ENCODE results near the gene PRPF19.

Gene PRPF19

DNA sequence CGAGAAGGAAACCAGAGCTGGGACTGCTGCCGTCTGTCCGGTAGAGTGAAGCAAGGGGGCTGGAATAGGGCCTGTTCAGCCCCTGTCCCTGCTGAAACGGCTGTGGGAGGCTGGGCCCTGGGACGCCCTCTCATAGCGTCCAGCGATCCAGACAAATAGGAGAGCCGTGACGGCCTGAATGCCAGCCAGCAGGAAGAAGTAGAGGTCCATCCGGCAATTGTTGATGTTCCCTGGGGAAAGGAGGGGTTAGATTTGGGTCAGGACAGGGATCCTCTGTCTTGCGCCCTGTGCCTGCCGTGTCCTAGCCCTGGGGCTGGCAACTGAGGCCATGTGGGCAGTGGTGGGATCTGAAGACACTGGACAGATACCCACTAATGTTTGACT lies 30.8 kb upstream of the PRPF19 start:
- DNase-seq (ENCODE audit: extremely low read depth, low read depth), result no peak
- TF ChIP-seq, protein P1, sequence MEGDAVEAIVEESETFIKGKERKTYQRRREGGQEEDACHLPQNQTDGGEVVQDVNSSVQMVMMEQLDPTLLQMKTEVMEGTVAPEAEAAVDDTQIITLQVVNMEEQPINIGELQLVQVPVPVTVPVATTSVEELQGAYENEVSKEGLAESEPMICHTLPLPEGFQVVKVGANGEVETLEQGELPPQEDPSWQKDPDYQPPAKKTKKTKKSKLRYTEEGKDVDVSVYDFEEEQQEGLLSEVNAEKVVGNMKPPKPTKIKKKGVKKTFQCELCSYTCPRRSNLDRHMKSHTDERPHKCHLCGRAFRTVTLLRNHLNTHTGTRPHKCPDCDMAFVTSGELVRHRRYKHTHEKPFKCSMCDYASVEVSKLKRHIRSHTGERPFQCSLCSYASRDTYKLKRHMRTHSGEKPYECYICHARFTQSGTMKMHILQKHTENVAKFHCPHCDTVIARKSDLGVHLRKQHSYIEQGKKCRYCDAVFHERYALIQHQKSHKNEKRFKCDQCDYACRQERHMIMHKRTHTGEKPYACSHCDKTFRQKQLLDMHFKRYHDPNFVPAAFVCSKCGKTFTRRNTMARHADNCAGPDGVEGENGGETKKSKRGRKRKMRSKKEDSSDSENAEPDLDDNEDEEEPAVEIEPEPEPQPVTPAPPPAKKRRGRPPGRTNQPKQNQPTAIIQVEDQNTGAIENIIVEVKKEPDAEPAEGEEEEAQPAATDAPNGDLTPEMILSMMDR (IDR thresholded peaks at IDR 0.05; ENCODE audit: low read depth, low read length), result no peak

DNA sequence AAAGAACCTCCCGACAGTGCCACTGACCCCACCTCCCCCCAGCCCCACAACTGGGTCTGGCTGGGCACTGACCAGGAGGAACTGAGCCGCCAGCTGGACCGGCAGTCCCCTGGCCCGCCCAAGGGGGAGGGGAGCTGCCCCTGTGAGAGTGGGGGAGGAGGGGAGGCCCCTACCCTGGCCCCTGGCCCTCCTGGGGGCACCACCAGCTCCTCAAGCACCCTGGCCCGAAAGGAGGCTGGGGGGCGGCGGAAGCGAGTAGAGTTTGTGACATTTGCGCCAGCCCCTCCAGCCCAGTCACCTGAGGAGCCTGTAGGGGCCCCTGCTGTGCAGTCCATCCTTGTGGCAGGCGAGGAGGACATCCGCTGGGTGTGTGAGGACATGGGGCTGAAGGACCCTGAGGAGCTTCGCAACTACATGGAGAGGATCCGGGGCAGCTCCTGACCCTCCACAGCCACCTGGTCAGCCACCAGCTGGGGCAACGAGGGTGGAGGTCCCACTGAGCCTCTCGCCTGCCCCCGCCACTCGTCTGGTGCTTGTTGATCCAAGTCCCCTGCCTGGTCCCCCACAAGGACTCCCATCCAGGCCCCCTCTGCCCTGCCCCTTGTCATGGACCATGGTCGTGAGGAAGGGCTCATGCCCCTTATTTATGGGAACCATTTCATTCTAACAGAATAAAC lies 30.2 kb upstream of the PRPF19 start:
- no peak for DNase-seq (ENCODE audit: extremely low read depth, low read depth)
- TF ChIP-seq, protein P1 (IDR thresholded peaks at IDR 0.05; ENCODE audit: low read depth, low read length), result no peak

DNA sequence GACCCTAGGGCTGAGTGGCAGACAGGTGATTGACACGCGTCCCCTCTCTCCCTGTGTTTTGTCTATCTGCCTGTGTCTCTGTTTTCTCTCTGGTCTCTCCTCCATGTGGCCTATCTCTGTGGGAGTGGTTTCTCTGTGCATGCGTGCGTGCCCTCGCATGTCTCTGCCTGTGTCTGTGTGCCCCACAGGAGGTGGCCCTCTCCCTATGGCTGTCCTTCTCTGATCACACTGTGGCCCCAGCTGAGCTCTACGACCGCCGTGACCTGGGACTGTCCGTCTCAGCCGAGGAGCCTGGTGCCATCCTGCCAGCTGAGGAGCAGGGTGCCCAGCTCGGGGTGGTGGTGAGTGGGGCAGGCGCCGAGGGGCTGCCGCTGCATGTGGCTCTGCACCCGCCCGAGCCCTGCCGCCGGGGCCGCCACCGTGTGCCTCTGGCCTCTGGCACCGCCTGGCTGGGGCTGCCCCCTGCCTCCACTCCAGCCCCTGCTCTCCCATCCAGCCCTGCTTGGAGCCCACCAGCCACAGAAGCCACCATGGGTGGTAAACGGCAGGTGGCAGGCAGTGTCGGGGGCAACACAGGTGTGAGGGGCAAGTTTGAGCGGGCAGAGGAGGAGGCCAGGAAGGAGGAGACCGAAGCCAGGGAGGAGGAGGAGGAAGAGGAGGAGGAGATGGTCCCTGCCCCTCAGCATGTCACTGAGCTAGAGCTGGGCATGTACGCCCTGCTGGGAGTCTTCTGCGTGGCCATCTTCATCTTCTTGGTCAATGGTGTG lies 29.5 kb upstream of the PRPF19 start:
- DNase-seq (ENCODE audit: extremely low read depth, low read depth), result no peak
- TF ChIP-seq, protein P1 (IDR thresholded peaks at IDR 0.05; ENCODE audit: low read depth, low read length), result no peak

DNA sequence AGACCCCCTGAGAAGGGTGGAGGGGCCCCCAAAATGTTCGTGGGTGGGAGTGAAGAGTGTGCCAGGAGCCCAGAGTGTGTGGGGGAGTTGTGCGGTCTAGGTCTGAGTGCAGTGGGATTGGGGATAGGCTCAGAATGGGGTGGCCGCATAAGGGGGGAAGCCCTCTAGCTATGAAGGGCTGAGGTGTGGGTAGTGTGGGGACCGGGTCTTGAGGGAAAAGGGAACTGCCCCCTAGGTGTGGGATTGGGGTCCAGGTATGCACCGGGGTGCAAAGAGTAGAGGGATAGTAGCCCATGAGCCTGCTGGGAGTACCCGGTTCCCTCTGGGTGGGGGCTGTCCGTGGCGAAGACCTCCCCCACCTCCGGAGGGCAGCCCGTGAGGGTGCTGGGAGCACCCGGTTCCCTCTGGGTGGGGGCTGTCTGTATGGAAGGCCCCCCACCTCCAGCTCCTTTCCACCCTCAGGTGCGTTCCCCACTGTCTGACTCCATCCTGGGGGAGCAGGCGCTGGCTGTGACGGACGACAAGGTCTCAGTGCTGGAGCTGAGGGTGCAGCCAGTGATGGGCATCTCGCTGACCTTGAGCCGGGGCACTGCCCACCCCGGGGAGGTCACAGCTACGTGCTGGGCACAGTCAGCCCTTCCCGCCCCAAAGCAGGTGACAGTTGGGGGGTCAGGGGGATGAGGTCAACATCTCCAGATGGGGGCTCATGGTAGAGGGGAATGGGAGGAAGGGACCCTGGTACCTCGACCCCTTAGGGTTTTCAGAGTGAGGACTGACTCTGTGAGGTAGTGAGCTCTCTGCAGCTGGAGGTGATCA lies 28.6 kb upstream of the PRPF19 start:
- TF ChIP-seq, protein P1 (IDR thresholded peaks at IDR 0.05; ENCODE audit: low read depth, low read length), result no peak
- DNase-seq (ENCODE audit: extremely low read depth, low read depth), result no peak

DNA sequence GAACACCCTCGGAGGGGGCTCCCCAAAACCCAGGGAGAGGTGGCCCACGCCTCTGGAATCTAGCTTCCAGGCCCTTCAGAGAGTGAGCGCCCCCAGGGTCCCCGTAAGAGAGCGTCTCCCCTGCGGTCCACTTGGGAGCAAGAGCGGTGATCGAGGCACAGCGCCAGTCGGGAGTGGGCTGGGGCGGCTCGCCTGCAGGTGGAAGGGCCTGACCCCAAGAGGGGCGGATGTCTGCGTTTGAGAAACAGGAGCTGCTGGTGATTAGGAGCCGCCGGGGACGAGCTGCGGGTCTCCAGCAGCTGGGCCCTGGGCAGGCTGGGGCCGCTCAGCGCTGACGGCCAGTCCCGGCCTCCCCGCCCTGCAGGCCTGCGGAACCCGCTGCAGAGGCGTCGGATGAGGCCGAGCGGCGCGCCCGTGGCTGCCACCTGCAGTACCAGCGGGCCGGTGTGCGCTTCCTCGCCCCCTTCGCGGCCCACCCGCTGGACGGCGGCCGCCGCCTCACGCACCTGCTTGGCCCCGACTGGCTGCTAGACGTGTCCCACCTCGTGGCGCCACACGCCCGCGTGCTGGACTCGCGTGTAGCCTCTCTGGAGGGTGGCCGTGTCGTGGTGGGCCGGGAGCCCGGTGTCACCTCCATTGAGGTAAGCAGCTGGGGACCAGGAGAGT lies 27.9 kb upstream of the PRPF19 start:
- TF ChIP-seq, protein P1 (IDR thresholded peaks at IDR 0.05; ENCODE audit: low read depth, low read length), result no peak

DNA sequence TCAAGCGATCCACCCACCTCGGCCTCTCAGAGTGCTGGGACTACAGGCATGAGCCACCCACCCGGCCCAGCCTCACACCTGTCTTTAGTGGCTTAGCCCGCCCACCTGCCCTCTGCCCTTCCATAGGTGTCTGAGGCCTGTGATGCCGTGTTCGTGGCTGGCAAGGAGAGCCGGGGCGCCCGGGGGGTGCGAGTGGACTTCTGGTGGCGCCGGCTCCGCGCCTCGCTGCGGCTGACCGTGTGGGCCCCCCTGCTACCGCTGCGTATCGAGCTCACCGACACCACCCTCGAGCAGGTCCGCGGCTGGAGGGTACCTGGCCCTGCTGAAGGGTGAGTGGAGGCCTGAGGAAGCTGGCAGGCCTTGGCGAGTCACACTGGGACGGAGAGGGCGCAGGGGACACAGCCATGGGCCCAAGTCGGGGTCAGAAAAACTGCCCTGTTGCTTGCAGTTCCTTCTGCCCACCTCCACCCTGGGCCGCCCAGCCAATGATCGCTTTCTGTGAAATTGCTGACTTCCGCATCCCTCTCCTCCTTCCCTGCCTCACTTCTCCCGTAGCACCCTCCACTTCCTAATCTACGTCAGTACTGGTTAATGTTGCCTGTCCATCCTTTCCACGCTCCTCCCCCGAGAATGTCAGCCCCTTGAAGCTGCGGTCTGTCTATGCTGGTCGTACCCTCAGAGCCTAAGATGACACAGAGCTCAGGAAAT lies 27.2 kb upstream of the PRPF19 start:
- no peak for DNase-seq (ENCODE audit: extremely low read depth, low read depth)
- TF ChIP-seq, protein P1 (IDR thresholded peaks at IDR 0.05; ENCODE audit: low read depth, low read length), result no peak

More for the DNA sequence above, 27.9 kb upstream of the PRPF19 start:
- no peak for DNase-seq (ENCODE audit: extremely low read depth, low read depth)
